Adrenal gland (tissue), 12 donors: ENCODE data around the gene HHAT. TPM values are rescaled to one million over a fixed set of nuclear protein-coding genes. Genes with fewer than 3 reads are reported as not detected.

Experiments
- DNase-seq, 7 donors: peaks; one replicate each; pipeline ENCODE4 v3.0.0-alpha.2; 2019 to 2020
- H3K27ac ChIP-seq, 5 donors: fragments of 200-600 bp; sonication (generic) in 4 of 5; 1 replicate in 3 of 5; 2 replicates in 2 of 5; pipeline versions ENCODE4 v1.5.1 to v1.8.0; 2016 to 2020; ENCODE audit warnings: mild to moderate bottlenecking in 1 of 5
- H3K27me3 ChIP-seq: fragments of 200-600 bp; 2 replicates; pipeline ENCODE4 v1.8.0; 2021
- H3K36me3 ChIP-seq, 2 donors: fragments of 200-600 bp; replicated peaks in 1 of 2; 1 replicate in 1 of 2; 2 replicates in 1 of 2; pipeline versions ENCODE4 v1.5.1 to v1.8.0; 2018 to 2022
- H3K4me1 ChIP-seq, 2 donors: fragments of 200-600 bp; replicated peaks in 1 of 2; 1 replicate in 1 of 2; 2 replicates in 1 of 2; pipeline versions ENCODE4 v1.5.1 to v1.8.0; 2018 to 2021
- H3K4me3 ChIP-seq, 4 donors: fragments of 200-600 bp; sonication (generic) in 3 of 4; one replicate each; pipeline ENCODE4 v1.5.1; 2016 to 2018
- H3K9me3 ChIP-seq, 3 donors: fragments of 200-600 bp; sonication (generic) in 1 of 3; replicated peaks in 1 of 3; 1 replicate in 2 of 3; 2 replicates in 1 of 3; pipeline versions ENCODE4 v1.5.1 to v1.8.0; 2016 to 2021
- POLR2A ChIP-seq, 2 donors: fragments of 450-650 bp; IDR thresholded peaks; one replicate each; pipeline ENCODE4 v1.6.1; 2017; ENCODE audit warnings: antibody characterized with exemption in 2 of 2, mild to moderate bottlenecking in 2 of 2, moderate library complexity in 1 of 2
- WGBS, 4 donors: extraction: QIAGEN DNeasy Blood & Tissue Kit in 2 of 4; methylation state at CpG; one replicate each; pipeline versions ENCODE4 v1.1.5 to v1.1.7; 2013 to 2017; 5-methylcytosine and 5-hydroxymethylcytosine counted together
- intact Hi-C, 2 donors: fragments of 100-400 bp; cut with DNase I; formaldehyde crosslinking; loops; one replicate each; pipeline versions ENCODE4 v1.14.1 to v1.15.0; 2022 to 2023
- polyA plus RNA-seq, 3 donors: library from polyadenylated mRNA; stranded (reverse); fragments of 200-250 nt in 2 of 3; fragments of 350-450 nt in 1 of 3; fragmentation: Illumina TruSeq in 1 of 3; extraction: RNeasy Lipid Tissue Mini Kit (QIAGEN cat#74804) in 1 of 3; gene quantifications; one replicate each; pipeline ENCODE4 v1.2.3, GENCODE V29; 2013 to 2014
- total RNA-seq, 9 donors: library from RNA; depleted of rRNA in 4 of 9; stranded (reverse); fragments of >200 nt in 4 of 9; fragments of 120-200 nt in 1 of 9; fragmentation: NEBNext Ultra II Directional in 1 of 9; extraction: Animal tissue kit (Norgen Biotek cat#: 25700) in 1 of 9; gene quantifications; one replicate each; pipeline versions ENCODE4 v1.1.0 to v1.2.4, GENCODE V29; 2013 to 2023
- TF ChIP-seq, protein P1 (sequence below), 6 experiments: fragments of 450-650 bp in 4 of 6; fragments of 200-600 bp in 2 of 6; sonication (generic) in 1 of 6; IDR thresholded peaks; 1 replicate in 5 of 6; 2 replicates in 1 of 6; pipeline versions ENCODE4 v1.5.1 to v1.8.0; 2016 to 2021; ENCODE audit warnings: antibody characterized with exemption in 6 of 6, mild to moderate bottlenecking in 2 of 6, moderate library complexity in 1 of 6
- donor health status: healthy with polysubstance abuse.
- donor health status: Bipolar disorder and iron deficiency.
- donor health status: DM: yes; HTN: yes; CAD: no.
- donor health status: DM: no; HTN: no; CAD: no.
- donor health status: DM: no; HTN: no; CAD: no.
- donor health status: DM: yes; HTN: yes; CAD: no.

HHAT gene
- total and polyA plus RNA-seq, 12 donors = 3.1 to 26.7 (median 12.3) TPM

DNA sequence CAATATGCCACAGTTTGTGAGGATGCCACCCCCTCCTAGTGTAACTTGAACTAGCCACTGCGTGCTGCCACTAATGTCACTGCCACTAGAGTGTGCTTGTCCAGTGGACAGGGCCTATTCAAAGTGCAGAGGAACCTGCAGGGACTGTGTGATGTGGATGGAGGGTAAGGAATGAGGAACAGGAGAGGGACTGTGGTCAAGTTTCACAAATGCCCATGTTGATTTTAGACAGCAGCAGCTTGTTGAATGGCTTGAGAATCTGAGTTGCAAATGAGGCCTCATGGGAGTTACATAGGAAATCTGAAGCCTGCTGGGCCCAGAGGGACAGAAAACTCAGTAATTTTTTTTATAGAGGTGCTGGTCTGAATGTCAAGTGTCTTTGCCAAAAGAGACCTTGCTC is 112.3 kb downstream of the HHAT start:
- no peak for TF ChIP-seq POLR2A (IDR thresholded peaks at IDR 0.05)
- TF ChIP-seq, protein P1, sequence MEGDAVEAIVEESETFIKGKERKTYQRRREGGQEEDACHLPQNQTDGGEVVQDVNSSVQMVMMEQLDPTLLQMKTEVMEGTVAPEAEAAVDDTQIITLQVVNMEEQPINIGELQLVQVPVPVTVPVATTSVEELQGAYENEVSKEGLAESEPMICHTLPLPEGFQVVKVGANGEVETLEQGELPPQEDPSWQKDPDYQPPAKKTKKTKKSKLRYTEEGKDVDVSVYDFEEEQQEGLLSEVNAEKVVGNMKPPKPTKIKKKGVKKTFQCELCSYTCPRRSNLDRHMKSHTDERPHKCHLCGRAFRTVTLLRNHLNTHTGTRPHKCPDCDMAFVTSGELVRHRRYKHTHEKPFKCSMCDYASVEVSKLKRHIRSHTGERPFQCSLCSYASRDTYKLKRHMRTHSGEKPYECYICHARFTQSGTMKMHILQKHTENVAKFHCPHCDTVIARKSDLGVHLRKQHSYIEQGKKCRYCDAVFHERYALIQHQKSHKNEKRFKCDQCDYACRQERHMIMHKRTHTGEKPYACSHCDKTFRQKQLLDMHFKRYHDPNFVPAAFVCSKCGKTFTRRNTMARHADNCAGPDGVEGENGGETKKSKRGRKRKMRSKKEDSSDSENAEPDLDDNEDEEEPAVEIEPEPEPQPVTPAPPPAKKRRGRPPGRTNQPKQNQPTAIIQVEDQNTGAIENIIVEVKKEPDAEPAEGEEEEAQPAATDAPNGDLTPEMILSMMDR (IDR thresholded peaks at IDR 0.05) = no peak
- no peak for DNase-seq
- Histone ChIP-seq H3K36me3 (no peaks in the 10 kb centered on the region), H3K4me1 (no peaks in the 10 kb centered on the region), H3K9me3 (no peaks in the 10 kb centered on the region), H3K4me3 (no peak overlapping the region), H3K27me3 (no peaks in the 10 kb centered on the region), H3K27ac (no peak overlapping the region)
- 75 to 100% (median 98%) methylated on average over 1 of the region's 1 CpG for WGBS, 4 donors
- intact Hi-C loops = no loop called here

- Histone ChIP-seq H3K27ac (no peak overlapping the region), H3K27me3 (no peaks in the 10 kb centered on the region), H3K4me3 (no peak overlapping the region), H3K36me3 (no peaks in the 10 kb centered on the region), H3K4me1 (no peaks in the 10 kb centered on the region), H3K9me3 (no peaks in the 10 kb centered on the region)
- intact Hi-C loops = no loop called here
- DNase-seq = no peak
- TF ChIP-seq, protein P1 (IDR thresholded peaks at IDR 0.05) = no peak
- no peak for TF ChIP-seq POLR2A (IDR thresholded peaks at IDR 0.05)
Observed at GRCh38 chr1:210445485-210445884, 116.8 kb downstream of the HHAT start.

GRCh38 chr1:210445931-210446330 is 117.2 kb downstream of the HHAT start:
- Histone ChIP-seq H3K36me3 (no peaks in the 10 kb centered on the region), H3K27me3 (no peaks in the 10 kb centered on the region), H3K27ac (no peak overlapping the region), H3K4me1 (no peaks in the 10 kb centered on the region), H3K9me3 (no peaks in the 10 kb centered on the region), H3K4me3 (no peak overlapping the region)
- intact Hi-C loops = no loop called here
- TF ChIP-seq POLR2A (IDR thresholded peaks at IDR 0.05) = no peak
- TF ChIP-seq, protein P1 (IDR thresholded peaks at IDR 0.05) = no peak
- DNase-seq = no peak
- WGBS, 4 donors = 82 to 93% (median 84%) methylated on average over 7 of the region's 7 CpGs

DNA sequence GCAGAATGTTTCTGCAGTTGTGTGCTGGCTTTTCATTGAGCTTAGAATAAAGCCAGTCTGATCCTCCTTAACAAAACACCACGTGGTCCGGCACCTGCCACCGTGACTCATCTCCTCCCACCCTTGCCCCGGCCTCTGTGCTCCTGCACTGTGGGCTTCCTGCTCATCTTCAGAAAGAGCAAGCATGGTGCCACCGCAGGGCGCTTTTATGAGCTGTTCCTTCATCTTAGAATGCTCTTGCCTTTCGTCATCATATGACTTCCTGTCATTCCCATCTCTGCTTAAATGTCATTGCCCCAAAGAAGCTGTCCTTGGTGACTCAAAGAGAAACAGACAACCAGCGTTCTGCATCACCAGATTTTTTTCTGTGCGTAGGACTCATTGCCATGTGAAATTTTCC is 117.8 kb downstream of the HHAT start:
- H3K4me3 ChIP-seq = no peak overlapping the region
- no peak for TF ChIP-seq POLR2A (IDR thresholded peaks at IDR 0.05)
- TF ChIP-seq, protein P1 (IDR thresholded peaks at IDR 0.05) = no peak
- H3K27me3 ChIP-seq = no peaks in the 10 kb centered on the region
- peak overlapping the region in 2 of 5 donors; percentile 23 for H3K27ac ChIP-seq
- DNase-seq = peak; percentile 19 to 65 (median 58)
- intact Hi-C loops = no loop called here
- H3K4me1 ChIP-seq = no peaks in the 10 kb centered on the region
- H3K9me3 ChIP-seq = no peaks in the 10 kb centered on the region
- no peaks in the 10 kb centered on the region for H3K36me3 ChIP-seq
- WGBS, 4 donors = 33 to 46% (median 43%) methylated on average over 9 of the region's 9 CpGs
